SU-DHL-6 (cell line): ENCODE measurements around the gene ITPR2.
"Not testable (repeated sequence)": the region's sequence is repeated elsewhere in the genome, so short reads cannot be mapped to it uniquely, and the experiment has no call there.

Source experiments
- H2AFZ ChIP-seq: fragments of 200-600 bp; sonication (generic); 2 replicates; pipeline ENCODE4 v1.6.1; 2014; ENCODE audit warnings: low read depth, mild to moderate bottlenecking, moderate library complexity, mixed read lengths, antibody characterized with exemption, low read length; ENCODE audit not compliant: severe bottlenecking
- H3F3A ChIP-seq: fragments of 200-600 bp; shearing (Covaris generic); 2 replicates; pipeline ENCODE4 v1.6.0; 2016; ENCODE audit warnings: antibody characterized with exemption, mild to moderate bottlenecking; ENCODE audit not compliant: insufficient read depth
- H3K27ac ChIP-seq: fragments of 200-600 bp; sonication (generic); 2 replicates; pipeline ENCODE4 v1.5.1; 2016; ENCODE audit warnings: low read depth, mild to moderate bottlenecking, low read length, moderate library complexity, mixed read lengths
- H3K27me3 ChIP-seq: fragments of 200-600 bp; sonication (generic), shearing (Covaris generic); 2 replicates; pipeline ENCODE4 v1.6.0; 2014; ENCODE audit warnings: mild to moderate bottlenecking, low read length
- H3K36me3 ChIP-seq: fragments of 200-600 bp; sonication (generic); 2 replicates; pipeline ENCODE4 v1.6.1; 2014; ENCODE audit warnings: mild to moderate bottlenecking, low read length, mixed read lengths
- H3K4me2 ChIP-seq: fragments of 300-600, 200-600 bp; shearing (Covaris generic), sonication (generic); 2 replicates; pipeline ENCODE4 v1.6.0; 2014; ENCODE audit warnings: low read length, low read depth, mild to moderate bottlenecking; ENCODE audit not compliant: poor library complexity, severe bottlenecking
- H3K4me3 ChIP-seq: fragments of 200-600 bp; sonication (generic); 2 replicates; pipeline ENCODE4 v1.5.1; 2014; ENCODE audit warnings: antibody characterized with exemption, low read length, mild to moderate bottlenecking, mixed read lengths; ENCODE audit not compliant: insufficient read depth, poor library complexity, severe bottlenecking
- H3K79me2 ChIP-seq: fragments of 200-600 bp; sonication (generic); 2 replicates; pipeline ENCODE4 v1.6.1; 2014; ENCODE audit warnings: mild to moderate bottlenecking, low read length, moderate library complexity; ENCODE audit not compliant: insufficient read depth
- H3K9ac ChIP-seq: fragments of 200-600 bp; sonication (generic); 2 replicates; pipeline ENCODE4 v1.7.0; 2014; ENCODE audit warnings: mild to moderate bottlenecking, low read length
- H3K9me2 ChIP-seq: fragments of 200-600 bp; sonication (generic); replicated peaks from 2 replicates; pipeline ENCODE4 v1.6.1; 2014; ENCODE audit warnings: low read length; ENCODE audit not compliant: insufficient read depth
- H3K9me3 ChIP-seq: fragments of 200-600 bp; sonication (generic); 2 replicates; pipeline ENCODE4 v1.6.1; 2014; ENCODE audit warnings: low read length, mixed read lengths; ENCODE audit not compliant: insufficient read depth
- H4K20me1 ChIP-seq: fragments of 200-600 bp; sonication (generic); 2 replicates; pipeline ENCODE4 v1.6.1; 2014; ENCODE audit warnings: low read depth, mild to moderate bottlenecking, antibody characterized with exemption, low read length, moderate library complexity, mixed read lengths
- EZH2phosphoT487 ChIP-seq: fragments of 200-600 bp; sonication (generic), shearing (Covaris generic); conservative IDR thresholded peaks from 2 replicates; pipeline ENCODE4 v1.6.1; 2018; ENCODE audit warnings: mild to moderate bottlenecking, antibody characterized with exemption, low read length, moderate library complexity, mixed read lengths
- TF ChIP-seq, protein P1 (sequence below): fragments of 200-600 bp; sonication (generic); IDR thresholded peaks from one replicate; pipeline ENCODE4 v1.5.1; 2017; ENCODE audit warnings: antibody characterized with exemption, mild to moderate bottlenecking, low read length, moderate library complexity; ENCODE audit not compliant: insufficient read depth, poor library complexity, severe bottlenecking

The ITPR2 gene

DNA sequence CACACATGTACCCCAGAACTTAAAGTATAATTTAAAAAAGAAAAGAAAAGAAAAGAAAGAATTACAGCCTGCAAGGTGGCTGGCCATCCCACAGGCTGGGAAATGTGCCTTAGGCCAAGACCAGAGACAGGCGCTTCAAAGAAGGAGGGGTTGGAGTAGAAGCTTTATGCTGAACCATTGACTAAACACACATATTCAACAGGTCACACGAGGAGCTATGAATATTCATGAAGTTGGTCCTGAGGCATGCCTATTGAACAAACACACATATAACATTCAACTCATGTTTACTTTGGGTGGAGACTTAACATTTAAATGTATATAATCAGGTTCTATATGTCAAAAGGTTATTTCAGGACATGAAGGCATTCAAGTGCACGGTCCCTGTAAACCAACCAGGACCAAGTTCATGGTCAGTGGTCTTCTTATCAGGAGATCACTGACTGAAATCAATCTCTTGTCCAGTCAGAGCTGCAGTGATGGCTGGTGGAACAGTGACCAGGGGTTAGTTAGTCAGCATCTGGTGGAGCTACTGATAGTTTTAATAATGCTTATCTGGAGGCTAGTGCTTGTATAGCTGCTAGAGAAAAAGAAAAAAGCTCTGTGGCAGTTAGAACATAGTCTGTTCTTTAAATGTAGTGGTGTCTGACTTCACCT is 35.6 kb upstream of the ITPR2 start:
- Histone ChIP-seq H3K79me2 (no peaks in the 10 kb centered on the region), H3K27me3 (no peaks in the 10 kb centered on the region), H3K9me2 (no peaks in the 10 kb centered on the region), H3K9me3 (no peaks in the 10 kb centered on the region), H2AFZ (no peak overlapping the region), H3K4me3 (no peak overlapping the region), H3K36me3 (no peaks in the 10 kb centered on the region), H3K27ac (no peak overlapping the region), H3K9ac (no peak overlapping the region), H4K20me1 (no peaks in the 10 kb centered on the region), H3F3A (no peaks in the 10 kb centered on the region), H3K4me2 (no peak overlapping the region)
- TF ChIP-seq, protein P1, sequence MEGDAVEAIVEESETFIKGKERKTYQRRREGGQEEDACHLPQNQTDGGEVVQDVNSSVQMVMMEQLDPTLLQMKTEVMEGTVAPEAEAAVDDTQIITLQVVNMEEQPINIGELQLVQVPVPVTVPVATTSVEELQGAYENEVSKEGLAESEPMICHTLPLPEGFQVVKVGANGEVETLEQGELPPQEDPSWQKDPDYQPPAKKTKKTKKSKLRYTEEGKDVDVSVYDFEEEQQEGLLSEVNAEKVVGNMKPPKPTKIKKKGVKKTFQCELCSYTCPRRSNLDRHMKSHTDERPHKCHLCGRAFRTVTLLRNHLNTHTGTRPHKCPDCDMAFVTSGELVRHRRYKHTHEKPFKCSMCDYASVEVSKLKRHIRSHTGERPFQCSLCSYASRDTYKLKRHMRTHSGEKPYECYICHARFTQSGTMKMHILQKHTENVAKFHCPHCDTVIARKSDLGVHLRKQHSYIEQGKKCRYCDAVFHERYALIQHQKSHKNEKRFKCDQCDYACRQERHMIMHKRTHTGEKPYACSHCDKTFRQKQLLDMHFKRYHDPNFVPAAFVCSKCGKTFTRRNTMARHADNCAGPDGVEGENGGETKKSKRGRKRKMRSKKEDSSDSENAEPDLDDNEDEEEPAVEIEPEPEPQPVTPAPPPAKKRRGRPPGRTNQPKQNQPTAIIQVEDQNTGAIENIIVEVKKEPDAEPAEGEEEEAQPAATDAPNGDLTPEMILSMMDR: no peak
- no peak for TF ChIP-seq EZH2phosphoT487

DNA sequence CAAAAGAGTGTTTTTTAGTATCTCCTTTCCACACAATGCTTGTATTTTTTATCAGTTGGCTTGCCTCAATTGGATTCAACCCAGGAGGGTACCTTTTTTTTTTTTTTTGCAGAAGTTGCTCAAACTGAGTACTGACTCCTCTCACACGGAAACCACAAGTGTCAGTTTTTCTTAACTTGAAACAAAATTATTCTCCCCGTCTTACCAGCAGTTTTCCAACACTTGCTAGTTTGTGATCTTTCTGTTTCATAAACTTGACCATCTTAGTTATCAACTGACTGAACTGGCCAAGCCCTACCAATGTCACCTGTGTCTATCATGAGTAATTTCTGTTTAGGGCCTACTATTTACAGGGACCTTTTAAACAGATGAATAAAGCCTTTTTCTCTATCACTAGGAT is 34.1 kb upstream of the ITPR2 start:
- no peaks in the 10 kb centered on the region for H3K27me3 ChIP-seq
- H3K79me2 ChIP-seq: no peaks in the 10 kb centered on the region
- H3K9ac ChIP-seq: no peak overlapping the region
- H4K20me1 ChIP-seq: no peaks in the 10 kb centered on the region
- no peak overlapping the region for H3K4me3 ChIP-seq
- H2AFZ ChIP-seq: no peak overlapping the region
- no peaks in the 10 kb centered on the region for H3F3A ChIP-seq
- TF ChIP-seq, protein P1: no peak
- no peak for TF ChIP-seq EZH2phosphoT487
- H3K9me3 ChIP-seq: no peaks in the 10 kb centered on the region
- no peaks in the 10 kb centered on the region for H3K36me3 ChIP-seq
- peak overlapping the region; percentile 18 for H3K4me2 ChIP-seq
- no peak overlapping the region for H3K27ac ChIP-seq
- no peaks in the 10 kb centered on the region for H3K9me2 ChIP-seq

DNA sequence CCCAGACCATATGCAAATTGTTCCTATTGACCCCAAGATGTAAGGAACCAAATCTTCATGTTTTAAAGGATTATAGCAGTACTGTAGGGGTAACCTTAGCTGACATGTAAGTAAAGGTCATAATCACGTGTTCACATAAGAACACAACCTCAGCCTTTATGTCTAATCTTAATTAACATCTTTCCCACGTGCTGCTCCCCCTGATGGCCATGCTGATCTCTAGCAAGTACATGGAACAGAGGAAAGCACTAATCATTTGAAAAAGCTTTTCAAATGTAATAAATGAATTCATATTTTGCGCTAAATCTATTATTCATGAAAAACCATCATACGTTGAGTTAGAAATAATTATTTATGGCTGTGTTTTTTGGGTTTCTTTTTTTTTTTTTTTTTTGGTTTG is 30.5 kb upstream of the ITPR2 start:
- no peaks in the 10 kb centered on the region for H3F3A ChIP-seq
- H3K79me2 ChIP-seq: no peaks in the 10 kb centered on the region
- TF ChIP-seq EZH2phosphoT487: no peak
- TF ChIP-seq, protein P1: peak; percentile 14
- no peak overlapping the region for H3K27ac ChIP-seq
- no peaks in the 10 kb centered on the region for H4K20me1 ChIP-seq
- H3K4me2 ChIP-seq: no peak overlapping the region
- H3K27me3 ChIP-seq: no peaks in the 10 kb centered on the region
- no peaks in the 10 kb centered on the region for H3K9me3 ChIP-seq
- no peak overlapping the region for H2AFZ ChIP-seq
- no peak overlapping the region for H3K4me3 ChIP-seq
- H3K36me3 ChIP-seq: no peaks in the 10 kb centered on the region
- H3K9ac ChIP-seq: no peak overlapping the region
- no peaks in the 10 kb centered on the region for H3K9me2 ChIP-seq

DNA sequence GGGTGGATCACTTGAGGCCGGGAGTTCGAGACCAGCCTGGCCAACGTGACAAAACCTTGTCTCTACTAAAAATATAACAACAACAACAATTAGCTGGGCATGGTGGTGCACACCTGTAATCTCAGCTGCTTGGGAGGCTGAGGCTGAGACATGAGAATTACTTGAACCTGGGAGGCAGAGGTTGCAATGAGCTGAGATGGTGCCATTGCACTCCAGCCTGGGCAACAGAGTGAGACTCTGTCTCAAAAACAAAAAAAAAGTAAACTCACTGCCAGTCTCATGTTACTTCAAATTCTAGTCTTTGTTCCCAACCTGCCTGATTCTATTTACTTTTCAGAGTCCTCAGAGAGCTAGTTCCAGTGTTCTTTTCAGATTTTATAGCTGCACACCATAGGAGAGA is 29.8 kb upstream of the ITPR2 start:
- not testable (repeated sequence) for H3K9me2 ChIP-seq

More for the DNA sequence above, 29.8 kb upstream of the ITPR2 start:
- not testable (repeated sequence) for H4K20me1 ChIP-seq, H3K4me3 ChIP-seq, H3K4me2 ChIP-seq, H3K27me3 ChIP-seq, H3K79me2 ChIP-seq, H3K9me3 ChIP-seq, H3K36me3 ChIP-seq, H3K9ac ChIP-seq, H2AFZ ChIP-seq, H3K27ac ChIP-seq, H3F3A ChIP-seq
